Stimulated activated CD8-positive, alpha-beta memory T cell treated with anti-CD3 and anti-CD28 coated beads, Interleukin-12 subunit alpha, Interleukin-12 subunit beta, amount 100 ng/mL, for 4 hours (primary cell): Measurements from ENCODE around the gene MAGI2.

ENCODE experiments used
- DNase-seq: peaks from one replicate; pipeline ENCODE4 v3.0.0-alpha.2; 2020; ENCODE audit warnings: low read depth

MAGI2 gene

GRCh38 chr7:78912781-78913180, 540.7 kb downstream of the MAGI2 start:
- DNase-seq = no peak

GRCh38 chr7:78906735-78907134, 546.7 kb downstream of the MAGI2 start:
- no peak for DNase-seq

GRCh38 chr7:78905436-78905835, 548.0 kb downstream of the MAGI2 start:
- DNase-seq = no peak

GRCh38 chr7:78904983-78905382, 548.5 kb downstream of the MAGI2 start:
- no peak for DNase-seq

- no peak for DNase-seq
Observed at GRCh38 chr7:78901566-78901965, 551.9 kb downstream of the MAGI2 start.

- DNase-seq = no peak
Observed at GRCh38 chr7:78900806-78901205, 552.7 kb downstream of the MAGI2 start.

- no peak for DNase-seq
Observed at GRCh38 chr7:78895393-78895792, 558.1 kb downstream of the MAGI2 start.

- DNase-seq = no peak
Observed at GRCh38 chr7:78879206-78879605, 574.3 kb downstream of the MAGI2 start.

- DNase-seq = no peak
Observed at GRCh38 chr7:78873117-78873516, 580.4 kb downstream of the MAGI2 start.

- DNase-seq = no peak
Observed at GRCh38 chr7:78864339-78864738, 589.1 kb downstream of the MAGI2 start.

- DNase-seq = no peak
Observed at GRCh38 chr7:78863281-78863680, 590.2 kb downstream of the MAGI2 start.

GRCh38 chr7:78862411-78862900, 591.0 kb downstream of the MAGI2 start:
- no peak for DNase-seq

- no peak for DNase-seq
Observed at GRCh38 chr7:78852951-78853350, 600.5 kb downstream of the MAGI2 start.

- no peak for DNase-seq
Observed at GRCh38 chr7:78850093-78850740, 603.2 kb downstream of the MAGI2 start.

- no peak for DNase-seq
Observed at GRCh38 chr7:78845155-78845554, 608.3 kb downstream of the MAGI2 start.

- no peak for DNase-seq
Observed at GRCh38 chr7:78842068-78842467, 611.4 kb downstream of the MAGI2 start.

GRCh38 chr7:78835897-78836296, 617.6 kb downstream of the MAGI2 start:
- no peak for DNase-seq

GRCh38 chr7:78828317-78828716, 625.1 kb downstream of the MAGI2 start:
- DNase-seq = no peak

- DNase-seq = no peak
Observed at GRCh38 chr7:78803501-78804127, 649.9 kb downstream of the MAGI2 start.

- no peak for DNase-seq
Observed at GRCh38 chr7:78794101-78794500, 659.4 kb downstream of the MAGI2 start.

- no peak for DNase-seq
Observed at GRCh38 chr7:78792624-78793023, 660.8 kb downstream of the MAGI2 start.

GRCh38 chr7:78792006-78792405, 661.5 kb downstream of the MAGI2 start:
- DNase-seq = no peak

GRCh38 chr7:78788464-78788863, 665.0 kb downstream of the MAGI2 start:
- DNase-seq = no peak

GRCh38 chr7:78787854-78788253, 665.6 kb downstream of the MAGI2 start:
- no peak for DNase-seq
